Smooth muscle cell (in vitro differentiated cells): Measurements from ENCODE around the gene CEP170. TPM values are rescaled to one million over a fixed set of nuclear protein-coding genes. Genes with fewer than 3 reads are reported as not detected.
A peak's percentile ranks its signal among the peaks of the same experiment; 100 is the strongest.

Source experiments
- DNase-seq: peaks from one replicate; lab custom pipeline; 2025; ENCODE audit not compliant: unreplicated experiment; lab: John Stamatoyannopoulos, UW
- H2AFZ ChIP-seq: fragments of 200-600 bp; sonication (generic); 2 replicates; pipeline ENCODE4 v1.6.0; 2016; ENCODE audit warnings: antibody characterized with exemption, low read depth, mild to moderate bottlenecking
- H3F3A ChIP-seq: fragments of 200-600 bp; sonication (generic); 2 replicates; pipeline ENCODE4 v1.6.0; 2017; ENCODE audit warnings: antibody characterized with exemption, low read depth
- H3K27ac ChIP-seq: fragments of 200-600 bp; sonication (generic); 2 replicates; pipeline ENCODE4 v1.5.1; 2016; ENCODE audit warnings: low read depth, mild to moderate bottlenecking
- H3K27me3 ChIP-seq: fragments of 200-600 bp; sonication (generic); 2 replicates; pipeline ENCODE4 v1.6.1; 2016; ENCODE audit warnings: low read depth, mild to moderate bottlenecking
- H3K36me3 ChIP-seq: fragments of 200-600 bp; sonication (generic); 2 replicates; pipeline ENCODE4 v1.5.1; 2016; ENCODE audit warnings: low read depth
- H3K4me1 ChIP-seq: fragments of 200-600 bp; sonication (generic); 2 replicates; pipeline ENCODE4 v1.5.1; 2016; ENCODE audit warnings: low read depth
- H3K4me2 ChIP-seq: fragments of 200-600 bp; sonication (generic); 2 replicates; pipeline ENCODE4 v1.6.0; 2016; ENCODE audit warnings: mild to moderate bottlenecking
- H3K4me3 ChIP-seq: fragments of 200-600 bp; sonication (generic); 2 replicates; pipeline ENCODE4 v1.5.1; 2016; ENCODE audit warnings: mild to moderate bottlenecking
- H3K79me2 ChIP-seq: fragments of 200-600 bp; sonication (generic); 2 replicates; pipeline ENCODE4 v1.6.0; 2016; ENCODE audit warnings: low read depth, mild to moderate bottlenecking
- H3K9ac ChIP-seq: fragments of 200-600 bp; sonication (generic); 2 replicates; pipeline ENCODE4 v1.6.0; 2016; ENCODE audit warnings: low read depth
- H3K9me3 ChIP-seq: fragments of 200-600 bp; sonication (generic); replicated peaks from 2 replicates; pipeline ENCODE4 v1.5.1; 2016; ENCODE audit warnings: low read depth
- H4K20me1 ChIP-seq: fragments of 200-600 bp; sonication (generic); 2 replicates; pipeline ENCODE4 v1.6.0; 2016; ENCODE audit warnings: low read depth
- WGBS: methylation state at CpG from one replicate; pipeline ENCODE4 v1.1.7; 2016; ENCODE audit warnings: low lambda C conversion rate; 5-methylcytosine and 5-hydroxymethylcytosine counted together
- polyA plus RNA-seq: library from polyadenylated mRNA; unstranded; fragments of >200 nt; fragmentation: Nextera tagmentation; extraction: Ambion mirVana; gene quantifications from 2 replicates; pipeline ENCODE4 v1.2.1, GENCODE V29; 2016
- total RNA-seq: library from RNA; depleted of rRNA; stranded (reverse); fragments of >200 nt; gene quantifications from 2 replicates; pipeline ENCODE4 v1.2.3, GENCODE V29; 2014
- TF ChIP-seq, protein P1 (sequence below): fragments of 200-600 bp; sonication (generic); IDR thresholded peaks from 2 replicates; pipeline ENCODE4 v1.5.1; 2017; ENCODE audit warnings: borderline replicate concordance, mild to moderate bottlenecking, antibody characterized with exemption; ENCODE audit not compliant: insufficient read depth, poor library complexity, severe bottlenecking

Gene CEP170
- total and polyA plus RNA-seq, 2 experiments from 2014 or later: 76.0 to 145 TPM

GRCh38 chr1:243234978-243235647 lies 20.0 kb downstream of the CEP170 start:
- H3K4me2 ChIP-seq: peak overlapping the region; percentile 60
- no peak overlapping the region for H3K4me3 ChIP-seq
- H3K27me3 ChIP-seq: no peaks in the 10 kb centered on the region
- H3K79me2 ChIP-seq: peaks cover 99% of the 10 kb centered on the region
- DNase-seq: no peak
- 51% methylated on average over 4 of the region's 4 CpGs for WGBS
- TF ChIP-seq, protein P1, sequence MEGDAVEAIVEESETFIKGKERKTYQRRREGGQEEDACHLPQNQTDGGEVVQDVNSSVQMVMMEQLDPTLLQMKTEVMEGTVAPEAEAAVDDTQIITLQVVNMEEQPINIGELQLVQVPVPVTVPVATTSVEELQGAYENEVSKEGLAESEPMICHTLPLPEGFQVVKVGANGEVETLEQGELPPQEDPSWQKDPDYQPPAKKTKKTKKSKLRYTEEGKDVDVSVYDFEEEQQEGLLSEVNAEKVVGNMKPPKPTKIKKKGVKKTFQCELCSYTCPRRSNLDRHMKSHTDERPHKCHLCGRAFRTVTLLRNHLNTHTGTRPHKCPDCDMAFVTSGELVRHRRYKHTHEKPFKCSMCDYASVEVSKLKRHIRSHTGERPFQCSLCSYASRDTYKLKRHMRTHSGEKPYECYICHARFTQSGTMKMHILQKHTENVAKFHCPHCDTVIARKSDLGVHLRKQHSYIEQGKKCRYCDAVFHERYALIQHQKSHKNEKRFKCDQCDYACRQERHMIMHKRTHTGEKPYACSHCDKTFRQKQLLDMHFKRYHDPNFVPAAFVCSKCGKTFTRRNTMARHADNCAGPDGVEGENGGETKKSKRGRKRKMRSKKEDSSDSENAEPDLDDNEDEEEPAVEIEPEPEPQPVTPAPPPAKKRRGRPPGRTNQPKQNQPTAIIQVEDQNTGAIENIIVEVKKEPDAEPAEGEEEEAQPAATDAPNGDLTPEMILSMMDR: no peak
- peaks cover 10% of the 10 kb centered on the region for H3K36me3 ChIP-seq
- peaks cover 26% of the 10 kb centered on the region for H3K4me1 ChIP-seq
- peaks cover 20% of the 10 kb centered on the region for H3F3A ChIP-seq
- peaks cover 68% of the 10 kb centered on the region for H4K20me1 ChIP-seq
- no peak overlapping the region for H3K9ac ChIP-seq
- peaks cover 7% of the 10 kb centered on the region for H3K9me3 ChIP-seq
- H3K27ac ChIP-seq: peak overlapping the region; percentile 74
- H2AFZ ChIP-seq: no peak overlapping the region

- H3K27ac ChIP-seq: peak overlapping the region; percentile 74
- TF ChIP-seq, protein P1: no peak
- H3K4me1 ChIP-seq: peaks cover 26% of the 10 kb centered on the region
- no peak overlapping the region for H3K9ac ChIP-seq
- H3K79me2 ChIP-seq: peaks cover 99% of the 10 kb centered on the region
- DNase-seq: no peak
- 25% methylated on average over 2 of the region's 2 CpGs for WGBS
- H4K20me1 ChIP-seq: peaks cover 67% of the 10 kb centered on the region
- peaks cover 18% of the 10 kb centered on the region for H3K36me3 ChIP-seq
- H2AFZ ChIP-seq: no peak overlapping the region
- peaks cover 19% of the 10 kb centered on the region for H3K9me3 ChIP-seq
- H3F3A ChIP-seq: peaks cover 20% of the 10 kb centered on the region
- no peaks in the 10 kb centered on the region for H3K27me3 ChIP-seq
- H3K4me2 ChIP-seq: peak overlapping the region; percentile 60
- H3K4me3 ChIP-seq: no peak overlapping the region
These were observed 21.2 kb downstream of the CEP170 start for GRCh38 chr1:243233908-243234307.

DNA sequence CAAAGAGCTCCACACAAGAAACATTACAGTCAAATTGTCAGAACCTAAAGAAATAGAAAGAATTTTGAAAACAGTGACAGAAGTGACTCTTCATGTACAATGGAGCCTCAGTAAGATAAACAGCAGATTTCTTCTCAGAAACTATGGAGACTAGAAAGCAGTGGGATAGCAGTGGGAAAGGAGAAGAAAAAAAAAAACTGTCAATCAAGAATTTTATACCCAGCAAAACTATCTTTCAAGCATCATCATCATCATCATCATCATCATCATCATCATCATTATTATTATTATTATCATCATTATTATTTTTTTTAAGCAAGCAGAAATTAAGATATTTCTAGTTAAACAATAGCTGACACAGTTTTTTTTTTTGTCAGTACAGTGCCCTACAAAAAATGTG lies 24.2 kb downstream of the CEP170 start:
- H3K27ac ChIP-seq: no peak overlapping the region
- H3K79me2 ChIP-seq: peaks cover 99% of the 10 kb centered on the region
- peaks cover 20% of the 10 kb centered on the region for H3K36me3 ChIP-seq
- no peak overlapping the region for H3K9ac ChIP-seq
- peaks cover 20% of the 10 kb centered on the region for H3K9me3 ChIP-seq
- peaks cover 63% of the 10 kb centered on the region for H4K20me1 ChIP-seq
- H3K4me3 ChIP-seq: no peak overlapping the region
- H3F3A ChIP-seq: peaks cover 16% of the 10 kb centered on the region
- TF ChIP-seq, protein P1: no peak
- H3K4me2 ChIP-seq: no peak overlapping the region
- no peaks in the 10 kb centered on the region for H3K27me3 ChIP-seq
- H2AFZ ChIP-seq: no peak overlapping the region
- DNase-seq: no peak
- H3K4me1 ChIP-seq: peaks cover 15% of the 10 kb centered on the region

- H4K20me1 ChIP-seq: peaks cover 61% of the 10 kb centered on the region
- no peaks in the 10 kb centered on the region for H3K27me3 ChIP-seq
- no peak overlapping the region for H3K4me3 ChIP-seq
- H3K27ac ChIP-seq: no peak overlapping the region
- H3K36me3 ChIP-seq: peaks cover 24% of the 10 kb centered on the region
- H3K4me2 ChIP-seq: no peak overlapping the region
- H3K9me3 ChIP-seq: peaks cover 20% of the 10 kb centered on the region
- DNase-seq: no peak
- H3F3A ChIP-seq: peaks cover 9% of the 10 kb centered on the region
- peaks cover under 1% of the 10 kb centered on the region for H3K4me1 ChIP-seq
- TF ChIP-seq, protein P1: no peak
- no peak overlapping the region for H3K9ac ChIP-seq
- no peak overlapping the region for H2AFZ ChIP-seq
- WGBS: 91% methylated on average over 1 of the region's 1 CpG
- peaks cover 99% of the 10 kb centered on the region for H3K79me2 ChIP-seq
These were observed 25.6 kb downstream of the CEP170 start for GRCh38 chr1:243229526-243229925.
